ENCODE data around the gene MAIP1. TPM values are rescaled to one million over a fixed set of nuclear protein-coding genes. Genes with fewer than 3 reads are reported as not detected.

Gene MAIP1
- total and polyA plus RNA-seq, 2 of the 4 experiments (the other 2 are of a cell fraction), result 14.2 to 16.8 TPM

DNA sequence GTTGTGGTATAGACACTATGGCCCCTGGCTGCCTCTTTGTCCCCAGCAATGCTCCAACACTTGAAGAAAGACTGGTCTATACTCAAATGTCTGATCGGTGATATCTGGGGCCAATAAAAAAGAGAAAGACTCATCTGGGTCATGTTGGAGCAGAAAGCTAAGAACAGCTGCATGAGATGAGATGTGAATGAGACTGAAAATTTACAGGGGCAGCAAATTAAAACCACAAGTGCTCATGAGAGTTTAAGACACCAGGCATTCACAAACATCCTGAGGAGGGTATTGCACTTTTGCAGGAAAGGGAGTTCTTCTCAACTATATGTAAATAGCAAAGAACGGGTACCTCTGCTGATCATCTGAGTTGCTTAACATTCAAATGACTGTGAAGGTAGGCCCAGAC lies 36.3 kb downstream of the MAIP1 start:
- ChIA-PET CTCF (no interaction called here), POLR2A (ENCODE audit: unreplicated experiment) (no interaction called here)
- Histone ChIP-seq H4K8ac (ENCODE audit: low read depth in 2 of 2, low read length in 2 of 2) (no peak overlapping the region), H3K4ac (ENCODE audit: low read depth, low read length) (no peak overlapping the region), H4K20me1 (ENCODE audit: insufficient read depth, low read length) (no peaks in the 10 kb centered on the region), H2AK9ac (replicated peaks; ENCODE audit: low read depth, low read length, poor library complexity) (no peak overlapping the region), H3K4me2 (ENCODE audit: low read depth, low read length) (no peak overlapping the region), H2AK5ac (ENCODE audit: low read depth, low read length) (no peak overlapping the region), H2BK20ac (ENCODE audit: low read depth, low read length) (no peak overlapping the region), H3K36me3 (ENCODE audit: control insufficient read depth, insufficient read depth, low read length) (no peaks in the 10 kb centered on the region), H3K79me1 (ENCODE audit: low read depth in 1 of 2, low read length in 2 of 2) (no peaks in the 10 kb centered on the region), H3K27me3 (ENCODE audit: control insufficient read depth, insufficient read depth, low read length) (no peaks in the 10 kb centered on the region), H2BK5ac (ENCODE audit: low read depth, low read length, poor library complexity, severe bottlenecking) (no peak overlapping the region), H4K91ac (ENCODE audit: insufficient read depth, low read depth, low read length) (no peak overlapping the region), H3K23ac (ENCODE audit: low read depth, low read length) (no peak overlapping the region), H2BK120ac (ENCODE audit: low read depth, low read length) (no peak overlapping the region), H2AFZ (replicated peaks; ENCODE audit: low read length, poor library complexity) (no peak overlapping the region), H3K27ac (ENCODE audit: insufficient read depth, low read length) (no peak overlapping the region), H3K14ac (replicated peaks; ENCODE audit: low read depth, low read length) (no peak overlapping the region), H4K5ac (ENCODE audit: low read depth, low read length) (no peak overlapping the region), H3K18ac (ENCODE audit: low read depth, low read length) (no peak overlapping the region), H3K9me3 (ENCODE audit: control insufficient read depth, insufficient read depth, low read length) (no peaks in the 10 kb centered on the region), H3K4me1 (ENCODE audit: control insufficient read depth, insufficient read depth, low read length) (peaks cover 8% of the 10 kb centered on the region; the same call in 1 of the 2 replicates), H2BK15ac (ENCODE audit: low read depth, low read length) (no peak overlapping the region), H3K56ac (ENCODE audit: extremely low read depth, insufficient read depth, low read length) (no peak overlapping the region), H3K9me1 (ENCODE audit: insufficient read depth, low read length) (no peaks in the 10 kb centered on the region), H3K4me3 (ENCODE audit: insufficient read depth, low read depth, low read length) (no peak overlapping the region), H3K9ac (ENCODE audit: low read depth, low read length) (no peak overlapping the region)
- in situ Hi-C loops (cut with MboI; ENCODE audit: low sequenced_read_pairs) (no loop called here), intact Hi-C loops (cut with micrococcal nuclease) (no loop called here), dilution Hi-C loops (cut with HindIII; ENCODE audit: low sequenced_read_pairs, unreplicated experiment) (no loop called here)
- ATAC-seq (ENCODE audit: low read depth), result no peak
- no peak for DNase-seq
- no CpG with 5 or more reads among the region's 2 CpGs for WGBS, 2 experiments (ENCODE audit: extremely low coverage in 2 of 2, insufficient read length in 1 of 2)
- TF ChIP-seq NFE2L2 (IDR thresholded peaks at IDR 0.05; ENCODE audit: low read depth, low read length) (no peak), RAD21 (IDR thresholded peaks at IDR 0.05; ENCODE audit: low read length) (no peak), FOS (IDR thresholded peaks at IDR 0.05; ENCODE audit: low read depth, low read length) (no peak), CEBPB (IDR thresholded peaks at IDR 0.05; ENCODE audit: low read depth, low read length) (no peak), RCOR1 (IDR thresholded peaks at IDR 0.05; ENCODE audit: insufficient replicate concordance, low read length) (no peak), BHLHE40 (IDR thresholded peaks at IDR 0.05; ENCODE audit: low read depth, low read length) (no peak), POLR2A (IDR thresholded peaks at IDR 0.05; ENCODE audit: low read depth, low read length) (no peak), RFX5 (IDR thresholded peaks at IDR 0.05; ENCODE audit: low read depth, low read length) (no peak), MXI1 (IDR thresholded peaks at IDR 0.05; ENCODE audit: borderline replicate concordance, low read depth, low read length) (no peak), MAFK (IDR thresholded peaks at IDR 0.05; ENCODE audit: low read depth, low read length) (no peak), MAZ (IDR thresholded peaks at IDR 0.05; ENCODE audit: borderline replicate concordance, low read depth, low read length) (no peak), SMC3 (IDR thresholded peaks at IDR 0.05; ENCODE audit: low read depth, low read length) (no peak)
- TF ChIP-seq, protein P1, sequence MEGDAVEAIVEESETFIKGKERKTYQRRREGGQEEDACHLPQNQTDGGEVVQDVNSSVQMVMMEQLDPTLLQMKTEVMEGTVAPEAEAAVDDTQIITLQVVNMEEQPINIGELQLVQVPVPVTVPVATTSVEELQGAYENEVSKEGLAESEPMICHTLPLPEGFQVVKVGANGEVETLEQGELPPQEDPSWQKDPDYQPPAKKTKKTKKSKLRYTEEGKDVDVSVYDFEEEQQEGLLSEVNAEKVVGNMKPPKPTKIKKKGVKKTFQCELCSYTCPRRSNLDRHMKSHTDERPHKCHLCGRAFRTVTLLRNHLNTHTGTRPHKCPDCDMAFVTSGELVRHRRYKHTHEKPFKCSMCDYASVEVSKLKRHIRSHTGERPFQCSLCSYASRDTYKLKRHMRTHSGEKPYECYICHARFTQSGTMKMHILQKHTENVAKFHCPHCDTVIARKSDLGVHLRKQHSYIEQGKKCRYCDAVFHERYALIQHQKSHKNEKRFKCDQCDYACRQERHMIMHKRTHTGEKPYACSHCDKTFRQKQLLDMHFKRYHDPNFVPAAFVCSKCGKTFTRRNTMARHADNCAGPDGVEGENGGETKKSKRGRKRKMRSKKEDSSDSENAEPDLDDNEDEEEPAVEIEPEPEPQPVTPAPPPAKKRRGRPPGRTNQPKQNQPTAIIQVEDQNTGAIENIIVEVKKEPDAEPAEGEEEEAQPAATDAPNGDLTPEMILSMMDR (conservative IDR thresholded peaks at IDR 0.05; ENCODE audit: low read depth, low read length), result no peak
- TF ChIP-seq, protein P2, sequence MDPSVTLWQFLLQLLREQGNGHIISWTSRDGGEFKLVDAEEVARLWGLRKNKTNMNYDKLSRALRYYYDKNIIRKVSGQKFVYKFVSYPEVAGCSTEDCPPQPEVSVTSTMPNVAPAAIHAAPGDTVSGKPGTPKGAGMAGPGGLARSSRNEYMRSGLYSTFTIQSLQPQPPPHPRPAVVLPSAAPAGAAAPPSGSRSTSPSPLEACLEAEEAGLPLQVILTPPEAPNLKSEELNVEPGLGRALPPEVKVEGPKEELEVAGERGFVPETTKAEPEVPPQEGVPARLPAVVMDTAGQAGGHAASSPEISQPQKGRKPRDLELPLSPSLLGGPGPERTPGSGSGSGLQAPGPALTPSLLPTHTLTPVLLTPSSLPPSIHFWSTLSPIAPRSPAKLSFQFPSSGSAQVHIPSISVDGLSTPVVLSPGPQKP (IDR thresholded peaks at IDR 0.05; ENCODE audit: borderline replicate concordance, low read depth, low read length), result no peak
- BruUV-seq (replicated peaks), result no TSS peak
